GM19463 (cell line): ENCODE results near the gene ERBB4.

ENCODE experiments used
- ATAC-seq: cut with Tn5 transposase; IDR thresholded peaks from one replicate; pipeline ENCODE4 v1.9.1; 2021; ENCODE audit warnings: mild to moderate bottlenecking, moderate library complexity; ENCODE audit not compliant: unreplicated experiment

ERBB4 gene

DNA sequence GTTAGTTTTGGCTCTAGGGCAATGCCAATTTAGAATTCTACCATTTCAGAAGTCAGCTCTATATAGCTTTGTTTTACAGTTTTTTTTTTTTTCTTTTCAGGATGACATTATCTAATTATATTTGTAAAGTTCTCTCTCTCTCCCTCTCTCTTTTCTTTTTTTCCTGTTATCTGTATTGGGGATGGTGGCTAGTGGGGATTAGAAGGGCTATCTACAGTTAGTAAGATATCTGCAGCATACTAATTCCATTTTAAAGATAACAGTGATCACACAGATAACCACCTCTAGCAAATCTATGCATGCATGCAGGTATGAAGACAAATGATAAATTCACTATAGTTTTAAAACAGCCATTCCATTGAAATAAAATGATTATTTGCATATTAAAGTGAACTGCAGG is 438.9 kb downstream of the ERBB4 start:
- no peak for ATAC-seq

- ATAC-seq, result no peak
These were observed 439.6 kb downstream of the ERBB4 start for GRCh38 chr2:212098966-212099365.

GRCh38 chr2:212097001-212097400 is 441.6 kb downstream of the ERBB4 start:
- ATAC-seq, result no peak

DNA sequence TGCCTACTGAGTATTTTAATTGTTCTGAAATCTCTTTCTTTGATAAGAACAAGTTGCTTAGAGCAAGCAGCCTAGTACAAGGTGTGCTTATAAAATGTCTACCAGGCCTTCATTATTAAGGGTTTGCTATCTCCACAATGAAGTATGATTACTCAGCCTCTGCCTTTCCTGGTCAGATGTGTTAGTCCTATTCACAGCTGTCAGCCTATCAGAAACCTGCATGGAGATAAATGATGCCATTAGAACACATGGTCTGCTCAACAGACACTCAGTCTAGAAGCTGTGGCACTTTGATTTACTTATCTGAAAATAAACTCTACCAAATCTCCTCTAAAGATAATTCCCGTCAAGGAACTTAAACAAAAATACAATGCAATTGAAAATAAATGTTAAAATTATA is 448.7 kb downstream of the ERBB4 start:
- no peak for ATAC-seq

DNA sequence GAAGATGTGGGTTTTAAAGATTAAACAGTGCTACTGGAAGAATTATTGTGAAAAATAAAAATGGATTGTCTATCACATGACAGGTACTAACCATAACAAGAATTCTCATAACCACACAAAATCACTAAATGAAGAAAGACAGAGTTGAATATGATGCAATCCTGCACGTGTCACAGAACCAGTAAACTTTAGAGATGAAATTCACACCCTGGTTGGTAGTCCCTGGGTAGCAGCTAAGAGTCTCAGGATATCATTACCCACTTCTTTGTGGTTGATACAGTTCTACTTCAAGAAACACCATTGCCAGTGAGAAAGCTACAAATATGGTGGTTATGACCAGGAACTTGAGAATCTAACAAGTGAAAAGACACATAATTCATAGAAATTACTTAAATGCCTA is 450.2 kb downstream of the ERBB4 start:
- no peak for ATAC-seq

GRCh38 chr2:212083492-212083891 is 455.1 kb downstream of the ERBB4 start:
- no peak for ATAC-seq

DNA sequence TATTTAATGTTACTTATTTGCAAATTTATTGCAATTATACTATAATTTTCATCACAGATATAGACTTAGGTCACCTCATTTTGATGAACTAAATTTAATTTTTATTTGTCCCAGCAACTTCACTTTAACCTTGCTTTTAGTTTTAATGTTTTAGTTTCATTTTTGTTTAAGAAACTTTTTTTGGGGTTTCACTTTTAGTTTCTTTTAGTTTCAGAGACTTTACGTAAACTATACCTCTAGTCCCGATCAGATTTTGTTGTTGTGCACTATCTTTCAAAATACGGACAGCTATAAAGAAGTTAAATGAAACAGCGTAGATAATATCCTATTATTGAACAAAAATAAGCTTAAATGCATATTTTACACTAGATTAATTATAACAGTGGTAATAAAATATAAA is 460.5 kb downstream of the ERBB4 start:
- peak; percentile 68 for ATAC-seq

DNA sequence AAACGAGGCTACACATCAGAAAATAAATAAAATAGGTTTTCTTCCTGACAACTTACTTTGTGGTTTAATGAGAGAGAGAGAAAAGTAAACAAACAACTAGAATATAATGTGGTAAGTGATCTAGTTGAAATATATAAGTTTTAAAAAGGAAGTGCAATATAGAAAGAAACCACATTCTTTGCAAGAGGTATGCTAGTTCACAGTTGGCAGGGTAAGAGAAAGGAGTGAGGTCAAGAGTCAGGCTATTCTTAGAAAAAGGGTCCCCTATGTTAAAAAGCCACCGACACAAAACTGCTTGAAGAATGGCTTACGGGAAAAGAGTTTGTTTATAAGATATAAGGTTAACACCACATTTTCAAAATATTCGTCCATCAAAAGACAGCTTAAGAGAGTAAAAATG is 462.1 kb downstream of the ERBB4 start:
- ATAC-seq, result no peak

DNA sequence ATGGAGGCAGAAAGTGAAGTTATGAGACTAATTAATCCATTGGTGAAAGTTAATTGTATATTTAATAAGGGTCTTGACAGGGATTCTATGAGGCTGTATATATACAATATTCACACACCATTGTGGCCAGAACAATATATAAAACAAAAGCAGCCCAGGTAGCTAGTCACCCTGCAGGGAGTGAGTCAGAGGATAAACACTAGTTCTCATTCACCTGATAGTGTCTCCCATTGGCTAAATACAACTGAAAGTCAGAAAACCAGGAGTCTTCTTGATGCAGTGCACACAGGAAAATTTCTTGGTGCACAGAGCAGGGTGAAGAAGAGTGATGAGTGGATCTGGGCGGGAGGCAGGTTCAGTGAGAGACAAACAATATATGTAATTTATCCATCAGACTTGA is 465.2 kb downstream of the ERBB4 start:
- ATAC-seq, result no peak

DNA sequence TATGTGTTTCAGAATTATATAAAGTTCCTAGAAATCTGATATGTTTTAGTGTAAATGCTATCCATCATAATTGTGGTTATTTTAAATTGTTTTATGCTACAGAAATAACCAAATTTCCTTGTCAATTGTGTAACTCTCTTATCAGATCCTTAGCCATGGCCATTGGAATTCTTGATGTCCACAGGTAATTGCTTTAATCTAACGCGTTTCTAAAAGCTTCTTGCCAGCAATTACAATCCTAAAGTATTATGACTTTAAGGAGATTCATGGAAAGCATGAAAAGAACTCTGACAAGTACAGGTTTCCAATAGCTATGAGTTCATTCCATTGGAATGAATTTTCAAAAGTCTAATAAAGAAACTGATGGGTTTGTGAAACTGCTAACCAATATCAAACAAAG is 472.1 kb downstream of the ERBB4 start:
- ATAC-seq, result no peak

DNA sequence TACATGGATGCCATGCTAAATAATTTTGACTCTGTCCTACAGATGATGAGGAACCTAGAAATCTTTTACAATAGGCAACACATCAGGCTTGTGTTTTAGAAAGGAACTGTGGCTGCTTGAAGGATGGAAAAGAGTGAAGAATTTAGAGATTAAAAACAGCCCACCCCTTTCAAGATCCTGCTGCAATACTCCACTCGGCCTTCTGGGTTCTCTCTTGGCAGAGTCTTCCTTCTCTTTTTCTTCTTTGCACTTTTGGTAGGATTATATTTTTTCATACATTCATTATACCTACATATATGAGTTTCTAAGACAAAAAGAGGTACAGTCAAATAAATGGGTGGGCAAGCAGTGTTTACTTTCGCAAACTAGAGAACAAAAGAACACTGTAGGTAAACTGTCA is 474.3 kb downstream of the ERBB4 start:
- no peak for ATAC-seq

DNA sequence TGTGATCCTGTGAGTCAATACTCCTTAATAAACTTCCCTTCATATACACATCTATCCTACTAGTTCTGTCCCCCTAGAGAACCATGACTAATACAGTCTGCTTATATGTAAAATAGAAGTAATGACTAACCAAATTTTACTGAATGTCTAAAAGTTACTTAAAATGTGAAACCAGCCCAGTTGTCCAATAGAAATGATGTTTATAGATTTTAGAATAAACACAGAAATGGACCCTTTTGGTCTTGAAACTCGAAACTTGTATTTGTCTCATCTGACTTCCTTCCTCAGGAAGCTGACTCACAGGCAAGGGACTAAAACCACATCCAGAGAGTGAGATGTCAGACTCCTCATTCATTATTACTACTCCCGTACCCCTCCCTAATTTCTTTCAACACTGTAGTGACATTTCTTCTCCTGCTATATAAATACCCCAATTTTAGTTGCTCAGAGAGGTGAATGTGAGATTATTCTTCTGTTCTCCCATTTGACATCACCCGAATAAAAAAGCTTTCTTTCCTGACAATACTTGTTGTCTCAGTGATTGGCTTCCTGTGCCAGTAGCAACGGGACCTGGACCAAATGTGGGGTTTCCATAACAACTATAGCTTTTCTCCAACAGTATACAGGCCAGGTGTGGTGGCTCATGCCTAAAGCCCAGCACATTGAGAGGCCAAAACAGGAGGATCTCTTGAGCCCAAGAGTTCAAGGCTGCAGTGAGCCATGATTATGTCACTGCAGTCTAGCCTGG is 486.0 kb downstream of the ERBB4 start:
- ATAC-seq, result peak; percentile 73

DNA sequence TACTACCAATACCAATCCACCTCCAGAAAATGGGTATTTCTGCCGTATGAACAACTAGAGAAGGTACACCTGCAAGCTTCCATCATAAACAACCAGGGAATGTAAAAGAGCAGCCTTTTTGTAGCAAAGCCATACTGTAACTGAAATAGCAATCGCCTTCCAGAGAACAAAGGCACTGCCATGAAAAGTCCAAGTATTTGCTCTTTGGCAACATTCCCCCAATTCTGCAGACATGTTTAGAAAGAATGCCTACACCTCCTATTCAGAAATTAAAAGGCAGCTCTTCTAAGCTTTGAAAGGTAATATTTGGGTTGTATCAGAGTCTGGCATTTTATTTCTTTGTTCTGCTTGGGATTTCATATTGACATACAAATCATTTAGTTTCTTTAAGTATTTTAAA is 487.7 kb downstream of the ERBB4 start:
- ATAC-seq, result no peak

DNA sequence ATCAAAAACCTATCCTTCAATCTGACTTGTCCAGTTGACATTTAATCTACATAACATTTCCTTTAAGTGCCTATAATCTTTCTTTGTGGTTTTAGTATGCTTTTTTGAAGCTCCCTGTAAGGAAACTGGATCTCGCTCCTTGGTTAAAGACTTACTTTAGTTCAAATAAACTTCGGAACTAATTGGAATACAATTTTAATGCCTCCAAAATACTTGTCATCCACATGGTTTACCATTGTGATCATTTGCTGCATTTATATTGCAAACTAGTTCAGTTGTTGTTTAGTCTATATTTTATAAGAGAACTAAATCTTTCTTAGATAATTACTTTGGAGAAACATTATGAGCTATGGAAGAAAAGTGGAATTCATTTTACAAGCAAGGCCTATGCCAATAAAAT is 496.0 kb downstream of the ERBB4 start:
- no peak for ATAC-seq

DNA sequence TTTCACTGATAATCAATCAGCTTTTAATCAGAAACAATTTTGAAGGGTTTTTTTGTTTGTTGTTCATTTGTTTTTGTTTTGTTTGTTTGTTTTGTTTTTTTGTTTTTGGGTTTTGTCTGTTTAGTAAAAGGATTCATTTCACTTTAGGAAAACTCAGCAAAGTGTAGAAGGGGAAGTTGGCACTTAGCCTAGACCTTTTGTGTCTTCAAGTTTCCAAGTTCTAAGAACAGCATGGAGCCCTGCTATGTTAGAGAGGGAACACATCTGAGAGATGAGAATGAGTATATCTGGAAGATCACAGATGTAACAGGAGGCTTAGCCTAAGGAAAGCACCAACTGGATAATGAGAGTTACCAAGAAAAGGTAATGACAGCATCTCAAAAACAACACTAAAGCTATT is 501.5 kb downstream of the ERBB4 start:
- ATAC-seq, result no peak

- ATAC-seq, result no peak
These were observed 503.6 kb downstream of the ERBB4 start for GRCh38 chr2:212034841-212035585.

DNA sequence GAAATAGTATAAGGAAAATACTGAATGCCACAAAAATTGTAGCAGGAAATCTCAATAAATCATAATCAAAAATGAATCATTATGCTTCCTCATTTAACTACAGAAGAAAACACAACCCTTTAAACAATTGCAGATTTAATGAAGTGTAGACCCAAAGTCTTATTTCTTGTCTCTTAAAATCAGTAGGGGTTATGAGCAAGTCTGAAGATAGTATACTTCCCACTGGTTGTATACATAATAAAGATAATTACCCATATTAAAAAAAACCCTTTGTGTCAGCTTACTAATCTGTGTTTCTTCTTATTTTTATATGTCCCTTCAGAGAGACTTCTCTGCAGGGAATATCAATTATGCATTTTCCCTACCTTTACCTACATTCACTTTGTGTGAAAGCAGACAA is 504.7 kb downstream of the ERBB4 start:
- no peak for ATAC-seq

- no peak for ATAC-seq
These were observed 505.9 kb downstream of the ERBB4 start for GRCh38 chr2:212032536-212033219.

DNA sequence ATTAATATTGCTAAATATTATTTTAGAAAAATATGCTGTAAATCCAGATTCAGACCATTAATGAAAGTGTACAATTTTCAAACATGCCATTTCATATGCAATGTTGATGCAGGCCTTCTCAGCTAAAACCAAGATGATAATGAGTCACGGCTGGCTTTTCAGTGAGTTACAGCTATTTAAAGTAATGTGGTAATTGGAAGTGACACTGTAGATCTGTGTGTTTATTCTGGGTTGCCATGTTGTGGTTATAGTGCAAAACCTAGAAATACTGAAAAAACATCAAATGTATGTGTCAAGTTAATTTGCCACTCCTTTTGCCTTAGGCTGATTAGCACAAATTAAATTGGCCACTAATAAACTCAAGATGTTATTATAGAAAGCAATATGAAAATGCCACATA is 506.6 kb downstream of the ERBB4 start:
- ATAC-seq, result no peak

GRCh38 chr2:212030709-212031108 is 507.9 kb downstream of the ERBB4 start:
- no peak for ATAC-seq

- no peak for ATAC-seq
These were observed 509.7 kb downstream of the ERBB4 start for GRCh38 chr2:212028798-212029394.
